Keratinocyte (primary cell): Measurements from ENCODE around the gene PEX11G.

ENCODE experiments used
- CTCF ChIP-seq, 3 experiments: IDR thresholded peaks in 1 of 3; conservative IDR thresholded peaks in 1 of 3; optimal IDR thresholded peaks in 1 of 3; 2 replicates in 2 of 3; 3 replicates in 1 of 3; pipeline versions ENCODE3 to v1.5.1; 2011; ENCODE audit warnings: low read length in 3 of 3, mild to moderate bottlenecking in 3 of 3, moderate library complexity in 2 of 3, control low read depth in 1 of 3, inconsistent platforms in 1 of 3; ENCODE audit not compliant: insufficient read depth in 2 of 3; ENCODE audit errors: extremely low read depth in 1 of 3
- EZH2 ChIP-seq: IDR thresholded peaks from one replicate; pipeline ENCODE4 v1.6.1; 2012; ENCODE audit warnings: inconsistent platforms, mild to moderate bottlenecking, low read length, moderate library complexity

- TF ChIP-seq CTCF (optimal IDR thresholded peaks at IDR 0.05 in 1 of 3, IDR thresholded peaks at IDR 0.05 in 1 of 3, conservative IDR thresholded peaks at IDR 0.05 in 1 of 3; ENCODE audit: extremely low read depth in 1 of 3, insufficient read depth in 2 of 3, low read length in 3 of 3) (no peak), EZH2 (no peak)
Measured at GRCh38 chr19:7533925-7534480, 45.2 kb upstream of the PEX11G start.
